GM20431 (cell line): ENCODE results near the gene PDE5A.

Experiments used
- in situ Hi-C: fragments of 300-500 bp; cut with MseI, MboI; formaldehyde crosslinking; loops from one replicate; pipeline ENCODE4 v1.15.0; 2020; ENCODE audit warnings: low sequenced_read_pairs; ENCODE audit not compliant: unreplicated experiment

PDE5A gene

DNA sequence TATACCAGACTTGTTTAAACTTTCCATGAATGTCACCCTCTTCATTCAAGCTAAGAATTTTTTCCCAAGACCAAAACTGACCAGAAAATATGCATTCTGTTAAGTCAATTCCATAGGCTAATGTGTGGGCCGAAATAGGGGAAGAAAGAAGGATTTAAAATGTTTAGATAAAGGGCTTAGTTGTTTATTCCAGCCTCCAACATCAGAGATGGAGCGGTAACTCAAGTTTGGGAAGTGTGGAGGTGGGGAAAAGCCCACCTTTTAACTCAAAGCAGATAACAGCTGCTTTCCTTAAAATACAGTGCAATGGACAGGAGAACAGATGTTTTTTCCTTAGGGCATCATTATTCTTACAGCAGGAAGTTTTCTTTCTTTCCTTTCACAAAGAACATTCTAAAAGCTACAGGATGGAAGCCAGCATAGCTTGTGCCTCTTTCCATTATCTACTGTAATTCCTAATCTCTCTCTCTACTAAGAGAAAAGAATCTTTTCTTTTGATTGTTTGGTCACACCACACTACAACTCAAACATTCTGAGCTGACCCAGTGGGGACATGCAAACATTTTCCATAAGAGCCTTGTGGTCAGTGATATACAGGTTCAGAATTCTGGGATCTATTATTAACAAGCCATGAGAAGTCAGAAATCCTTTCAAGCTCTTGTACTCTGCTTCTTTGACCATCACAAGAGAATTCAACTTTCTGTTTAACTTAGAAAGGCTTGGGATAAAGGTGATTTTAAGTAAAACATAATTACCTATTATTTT lies 101.6 kb downstream of the PDE5A start:
- in situ Hi-C loops, result no loop called here

- in situ Hi-C loops, result no loop called here
Observed at GRCh38 chr4:119525771-119526712, 102.6 kb downstream of the PDE5A start.

GRCh38 chr4:119525005-119525749 lies 103.4 kb downstream of the PDE5A start:
- in situ Hi-C loops, result no loop called here

GRCh38 chr4:119523399-119523798 lies 105.2 kb downstream of the PDE5A start:
- in situ Hi-C loops, result no loop called here

DNA sequence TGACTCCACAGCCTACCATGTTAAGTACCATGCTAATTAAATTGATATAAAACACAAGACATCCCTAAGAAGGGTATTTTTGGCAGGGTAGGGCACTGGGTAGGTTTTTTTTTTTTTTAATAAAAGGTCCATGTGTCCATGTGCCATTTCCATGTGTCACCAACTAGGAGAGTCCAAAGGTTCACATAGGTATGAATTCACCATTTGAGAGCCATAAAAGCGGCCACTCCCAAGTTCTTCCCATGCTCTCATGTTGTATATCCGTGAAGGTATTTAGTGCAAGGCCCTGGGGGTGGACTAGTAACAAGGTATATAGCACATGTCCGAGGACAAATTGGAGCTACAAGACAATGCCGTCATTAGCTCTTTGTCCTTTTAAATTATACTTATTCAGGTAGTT lies 107.3 kb downstream of the PDE5A start:
- in situ Hi-C loops, result no loop called here

DNA sequence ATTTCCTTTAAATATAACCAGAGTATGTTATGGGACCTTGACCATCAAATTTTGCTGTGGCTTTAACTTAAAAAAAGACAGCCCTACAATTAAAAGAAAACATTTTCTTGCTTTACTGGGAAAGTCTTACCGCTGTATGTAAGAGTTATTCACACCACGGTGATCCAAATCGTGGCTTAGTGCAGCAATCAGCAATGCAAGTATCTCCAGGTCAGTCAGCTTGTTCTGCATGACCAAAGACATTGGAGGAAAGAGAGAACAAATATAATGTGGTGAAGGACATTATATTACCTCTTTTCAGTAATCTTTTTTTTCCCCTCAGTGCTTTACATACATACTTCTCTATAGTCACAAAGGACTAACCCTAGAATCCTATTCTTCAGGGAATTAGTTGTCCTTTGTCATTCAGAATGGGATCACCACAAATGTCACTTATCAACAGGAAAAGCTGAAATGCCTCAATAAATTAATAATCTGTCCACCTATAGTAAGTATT lies 109.6 kb downstream of the PDE5A start:
- in situ Hi-C loops, result no loop called here

GRCh38 chr4:119518230-119518892 lies 110.2 kb downstream of the PDE5A start:
- in situ Hi-C loops, result no loop called here

DNA sequence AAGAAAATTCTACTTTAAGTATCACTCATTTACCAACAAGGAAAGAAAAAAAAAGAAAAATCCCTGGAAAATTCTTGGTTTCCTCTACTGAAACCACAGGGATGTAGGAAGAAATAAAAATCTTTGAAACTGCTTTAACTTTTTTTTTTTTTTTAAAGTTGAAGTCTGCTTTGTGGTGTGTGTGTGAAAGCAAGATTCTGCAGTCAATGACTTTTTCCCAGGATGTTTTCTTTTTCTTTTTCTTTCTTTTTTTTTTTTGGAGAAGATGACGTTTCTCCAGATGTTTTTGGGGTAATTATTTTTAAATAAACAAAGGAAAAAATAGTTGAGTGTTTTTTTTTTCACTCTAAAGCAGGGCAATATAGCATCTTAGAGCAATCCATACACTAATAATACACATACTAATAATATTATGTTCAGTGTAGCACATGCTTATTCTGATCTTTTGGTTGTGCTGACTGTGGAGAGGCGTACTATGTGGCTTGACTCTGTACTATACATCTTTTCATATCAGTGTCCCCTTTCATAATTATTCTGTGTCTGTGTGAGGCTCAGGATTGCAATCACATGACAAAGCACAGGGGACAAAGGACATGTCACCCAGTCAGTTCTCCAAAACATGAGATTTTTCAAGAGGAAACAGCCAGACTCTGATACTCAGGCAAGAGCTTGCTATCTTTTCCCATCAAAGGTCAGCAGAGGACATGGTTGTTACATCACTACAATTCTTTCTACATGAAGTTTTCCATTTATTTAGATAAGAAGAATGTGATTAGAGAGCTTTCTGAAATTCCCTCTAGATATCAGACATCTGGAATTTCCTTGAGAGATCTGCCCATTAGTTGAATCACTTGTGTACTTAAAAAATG lies 111.0 kb downstream of the PDE5A start:
- in situ Hi-C loops, result no loop called here

GRCh38 chr4:119512398-119512797 lies 116.2 kb downstream of the PDE5A start:
- in situ Hi-C loops, result no loop called here

- in situ Hi-C loops, result no loop called here
Observed at GRCh38 chr4:119510395-119511149, 118.0 kb downstream of the PDE5A start.

DNA sequence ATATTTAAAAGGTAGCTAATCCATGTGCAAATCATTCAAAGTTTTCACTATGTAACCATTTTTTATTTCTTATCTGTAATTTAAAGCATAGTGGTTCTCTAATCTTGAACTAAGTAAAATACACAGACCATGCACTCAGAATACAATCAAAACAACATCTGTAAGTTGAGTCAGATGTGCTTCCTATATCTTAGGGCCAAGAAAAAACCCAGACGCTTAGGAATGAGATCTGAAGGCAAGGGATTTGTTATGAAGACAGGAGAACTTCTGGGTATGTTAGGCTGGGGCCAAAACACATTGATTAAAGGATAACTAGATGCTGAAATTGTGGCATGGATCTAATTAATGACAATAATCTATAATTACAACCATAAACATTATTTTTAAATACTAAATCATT lies 120.3 kb downstream of the PDE5A start:
- in situ Hi-C loops, result no loop called here

DNA sequence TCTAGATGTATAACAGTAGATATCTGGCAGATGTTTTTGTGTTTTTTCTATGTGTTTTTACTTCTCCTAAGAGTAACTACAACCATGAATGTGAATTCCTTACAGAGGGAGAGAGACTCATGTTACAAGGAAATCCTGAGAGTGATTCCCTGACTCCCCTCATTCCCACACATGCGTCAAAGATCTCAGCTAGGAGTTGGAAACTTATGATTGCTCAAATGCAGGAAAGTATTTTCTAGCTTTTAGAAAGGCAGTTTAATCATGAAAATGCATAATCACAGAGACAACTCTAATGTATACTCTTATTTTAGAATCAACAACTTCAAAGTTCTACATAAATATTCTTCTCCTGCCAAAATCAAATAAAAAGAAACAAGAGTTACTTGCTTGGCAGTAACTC lies 121.8 kb downstream of the PDE5A start:
- in situ Hi-C loops, result no loop called here

DNA sequence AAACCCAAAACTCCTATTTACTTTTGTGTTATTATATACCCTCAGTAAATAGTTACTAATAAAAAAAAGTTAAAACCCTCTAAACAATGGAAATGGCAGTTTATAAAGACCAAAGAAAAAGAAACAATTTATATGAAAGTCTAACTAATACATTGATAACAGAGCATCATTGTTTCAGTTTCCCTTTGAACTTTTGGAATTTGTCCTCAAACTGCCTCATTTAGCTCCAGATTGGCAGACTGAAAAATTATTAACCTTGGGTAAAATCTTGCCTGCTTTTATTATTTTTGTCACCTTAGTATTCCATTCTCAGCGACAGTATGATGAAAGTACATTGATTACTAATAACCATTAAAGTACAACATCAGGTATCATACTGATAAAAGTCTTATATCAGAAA lies 124.0 kb downstream of the PDE5A start:
- in situ Hi-C loops, result no loop called here

DNA sequence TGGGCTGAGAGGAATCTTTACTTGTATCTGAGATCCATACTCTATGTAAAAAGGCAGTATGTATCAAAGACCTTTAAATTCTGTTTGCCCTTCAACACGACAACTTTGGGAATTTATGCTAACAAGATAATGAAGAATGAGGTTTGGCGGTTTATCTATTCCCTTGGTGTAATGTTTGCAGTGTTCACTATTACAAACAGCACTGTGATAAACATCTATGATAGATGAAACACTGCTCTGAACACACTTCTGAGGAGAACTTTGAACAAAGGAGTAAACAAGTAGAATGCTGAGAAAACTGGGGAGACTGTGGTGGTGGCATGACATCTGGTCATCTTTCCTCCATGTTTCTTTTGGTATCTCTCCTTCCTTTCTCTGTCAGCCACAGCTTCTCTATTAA lies 126.9 kb downstream of the PDE5A start:
- in situ Hi-C loops, result no loop called here

GRCh38 chr4:119498527-119498926 lies 130.1 kb downstream of the PDE5A start:
- in situ Hi-C loops, result loop anchor here (25.0 kb wide), 1 partner anchor 186 kb away; the partner anchor contains the start of gene FABP2

- in situ Hi-C loops, result loop anchor here (25.0 kb wide), 1 partner anchor 182 kb away; the partner anchor contains the start of gene FABP2
Observed at GRCh38 chr4:119493886-119494285, 134.7 kb downstream of the PDE5A start.

DNA sequence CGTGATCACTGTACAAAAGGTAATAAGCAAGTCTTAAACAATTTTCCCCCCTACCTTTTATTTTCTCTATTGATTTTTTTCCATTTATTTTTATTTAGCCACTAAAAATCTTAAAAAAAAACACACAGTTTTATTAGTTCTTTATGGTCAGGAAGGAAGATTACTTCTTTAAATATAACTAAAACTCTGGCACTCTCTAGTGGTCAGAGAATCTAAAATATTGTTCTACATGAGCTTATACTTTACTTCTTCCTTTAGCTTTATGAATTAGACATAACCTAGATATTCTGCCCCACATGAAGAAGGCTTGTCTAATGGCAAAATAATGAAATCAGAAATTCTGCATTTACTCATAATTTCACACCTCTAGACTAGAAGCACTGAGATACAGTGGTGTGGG lies 135.2 kb downstream of the PDE5A start:
- in situ Hi-C loops, result loop anchor here (25.0 kb wide), 1 partner anchor 181 kb away; the partner anchor contains the start of gene FABP2

DNA sequence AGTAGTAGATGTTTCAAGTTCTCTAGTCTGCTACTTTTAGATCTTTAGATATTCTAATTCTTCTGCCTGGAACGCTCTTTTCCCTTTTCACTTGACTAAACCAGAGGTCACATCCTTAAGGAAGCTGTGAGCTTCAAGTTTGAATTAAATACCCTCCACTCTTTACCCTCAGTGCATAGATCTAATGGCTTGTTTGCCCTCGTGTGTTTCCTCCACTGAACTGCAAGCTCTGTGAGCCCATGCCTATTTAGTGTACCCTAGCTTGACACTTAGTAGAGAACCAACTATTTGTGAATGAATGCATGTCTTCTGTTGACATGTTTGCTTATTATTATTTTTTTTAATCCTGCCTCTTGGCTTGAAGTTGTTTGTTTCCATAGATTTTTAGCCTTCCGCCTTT lies 138.3 kb downstream of the PDE5A start:
- in situ Hi-C loops, result loop anchor here (25.0 kb wide), 1 partner anchor 178 kb away; the partner anchor contains the start of gene FABP2
